Esophagus squamous epithelium (tissue), 5 donors: ENCODE measurements around the gene UMODL1. TPM values are rescaled to one million over a fixed set of nuclear protein-coding genes. Genes with fewer than 3 reads are reported as not detected.

Source experiments
- DNase-seq: peaks from one replicate; lab custom pipeline; 2025; lab: John Stamatoyannopoulos, UW
- H3K27ac ChIP-seq, 4 donors: fragments of 200-600 bp; sonication (generic); one replicate each; pipeline ENCODE4 v1.5.1; 2016 to 2019; ENCODE audit warnings: mild to moderate bottlenecking in 1 of 4
- H3K27me3 ChIP-seq, 4 donors: fragments of 200-600 bp; sonication (generic); 1 replicate in 3 of 4; 2 replicates in 1 of 4; pipeline versions ENCODE4 v1.5.1 to v1.6.0; 2017 to 2021; ENCODE audit warnings: antibody characterized with exemption in 1 of 4
- H3K36me3 ChIP-seq, 3 donors: fragments of 200-600 bp; sonication (generic); one replicate each; pipeline ENCODE4 v1.5.1; 2016 to 2019
- H3K4me1 ChIP-seq, 3 donors: fragments of 200-600 bp; sonication (generic); one replicate each; pipeline ENCODE4 v1.5.1; 2017 to 2019
- H3K4me3 ChIP-seq, 4 donors: fragments of 200-600 bp; sonication (generic); 1 replicate in 3 of 4; 2 replicates in 1 of 4; pipeline ENCODE4 v1.5.1; 2016 to 2019; ENCODE audit warnings: mild to moderate bottlenecking in 2 of 4, moderate library complexity in 1 of 4
- H3K9me3 ChIP-seq, 3 donors: fragments of 200-600 bp; sonication (generic); one replicate each; pipeline ENCODE4 v1.5.1; 2016 to 2019
- CTCF ChIP-seq, 6 experiments: fragments of 450-650 bp in 4 of 6; fragments of 200-600 bp in 2 of 6; sonication (generic) in 2 of 6; IDR thresholded peaks; one replicate each; pipeline ENCODE4 v1.5.1; 2016 to 2019; ENCODE audit warnings: antibody characterized with exemption in 6 of 6, mild to moderate bottlenecking in 4 of 6, moderate library complexity in 4 of 6
- POLR2A ChIP-seq, 4 donors: fragments of 450-650 bp; IDR thresholded peaks; one replicate each; pipeline ENCODE4 v1.6.1; 2017; ENCODE audit warnings: antibody characterized with exemption in 4 of 4, mild to moderate bottlenecking in 4 of 4, moderate library complexity in 3 of 4
- WGBS, 2 donors: methylation state at CpG; one replicate each; pipeline ENCODE4 v1.1.5; 2018; 5-methylcytosine and 5-hydroxymethylcytosine counted together
- intact Hi-C: fragments of 100-400 bp; cut with DNase I; formaldehyde crosslinking; loops from one replicate; pipeline ENCODE4 v1.15.0; 2022
- total RNA-seq, 4 donors: library from RNA; depleted of rRNA; stranded (reverse); fragments of >200 nt; gene quantifications; one replicate each; pipeline ENCODE4 v1.1.0, GENCODE V29; 2016
- donor health status: DM: yes; HTN: yes; CAD: no.

The UMODL1 gene
- total RNA-seq, 4 donors from 2014 or later, result not detected

GRCh38 chr21:42111470-42111743 is 40.3 kb downstream of the UMODL1 start:
- intact Hi-C loops, result loop anchor here (10.0 kb wide), 3 partner anchors 97 to 287 kb away; partner anchors contain the start of gene ZBTB21
- Histone ChIP-seq H3K36me3 (no peaks in the 10 kb centered on the region), H3K4me3 (no peak overlapping the region), H3K9me3 (no peaks in the 10 kb centered on the region), H3K27ac (no peak overlapping the region), H3K4me1 (peaks cover 0 to 38% (median 22%) of the 10 kb centered on the region in 3 donors), H3K27me3 (peaks cover 0 to 47% (median 0%) of the 10 kb centered on the region in 4 donors)
- no peak for DNase-seq
- TF ChIP-seq CTCF (IDR thresholded peaks at IDR 0.05) (no peak), POLR2A (IDR thresholded peaks at IDR 0.05) (no peak)
- whole genome bisulfite sequencing, 2 donors, result 85 to 92% methylated on average over 4 to 5 of the region's 8 CpGs

GRCh38 chr21:42111811-42112210 is 40.7 kb downstream of the UMODL1 start:
- WGBS, 2 donors, result 88 to 96% methylated on average over 4 to 10 of the region's 10 CpGs
- DNase-seq, result no peak
- Histone ChIP-seq H3K9me3 (no peaks in the 10 kb centered on the region), H3K36me3 (no peaks in the 10 kb centered on the region), H3K27me3 (peaks cover 0 to 47% (median 0%) of the 10 kb centered on the region in 4 donors), H3K4me1 (peaks cover 0 to 38% (median 23%) of the 10 kb centered on the region in 3 donors), H3K4me3 (no peak overlapping the region), H3K27ac (no peak overlapping the region)
- intact Hi-C loops, result loop anchor here (10.0 kb wide), 3 partner anchors 97 to 287 kb away; partner anchors contain the start of gene ZBTB21
- no peak for TF ChIP-seq POLR2A (IDR thresholded peaks at IDR 0.05)
- TF ChIP-seq CTCF (IDR thresholded peaks at IDR 0.05), result no peak

GRCh38 chr21:42112238-42112637 is 41.1 kb downstream of the UMODL1 start:
- intact Hi-C loops, result loop anchor here (10.0 kb wide), 3 partner anchors 97 to 287 kb away; partner anchors contain the start of gene ZBTB21
- DNase-seq, result no peak
- TF ChIP-seq POLR2A (IDR thresholded peaks at IDR 0.05), result no peak
- TF ChIP-seq CTCF (IDR thresholded peaks at IDR 0.05), result no peak
- H3K36me3 ChIP-seq, result no peaks in the 10 kb centered on the region
- 94 to 100% methylated on average over 1 of the region's 1 CpG for WGBS, 2 donors
- peaks cover 2 to 41% (median 27%) of the 10 kb centered on the region in 3 donors for H3K4me1 ChIP-seq
- H3K27ac ChIP-seq, result no peak overlapping the region
- H3K9me3 ChIP-seq, result no peaks in the 10 kb centered on the region
- no peak overlapping the region for H3K4me3 ChIP-seq
- H3K27me3 ChIP-seq, result peaks cover 0 to 44% (median 0%) of the 10 kb centered on the region in 4 donors

- no peak overlapping the region for H3K27ac ChIP-seq
- no peak for DNase-seq
- H3K9me3 ChIP-seq, result no peaks in the 10 kb centered on the region
- peaks cover 0 to 38% (median 0%) of the 10 kb centered on the region in 4 donors for H3K27me3 ChIP-seq
- WGBS, 2 donors, result 36 to 86% methylated on average over 2 to 3 of the region's 4 CpGs
- H3K4me1 ChIP-seq, result peaks cover 3 to 40% (median 23%) of the 10 kb centered on the region in 3 donors
- intact Hi-C loops, result loop anchor here (10.0 kb wide), 3 partner anchors 98 to 288 kb away; partner anchors contain the start of gene ZBTB21
- H3K36me3 ChIP-seq, result no peaks in the 10 kb centered on the region
- TF ChIP-seq POLR2A (IDR thresholded peaks at IDR 0.05), result no peak
- TF ChIP-seq CTCF (IDR thresholded peaks at IDR 0.05), result no peak
- H3K4me3 ChIP-seq, result no peak overlapping the region
These were observed 41.7 kb downstream of the UMODL1 start for GRCh38 chr21:42112857-42113256.

- Histone ChIP-seq H3K4me3 (no peak overlapping the region), H3K36me3 (no peaks in the 10 kb centered on the region), H3K9me3 (no peaks in the 10 kb centered on the region), H3K27me3 (peaks cover 0 to 46% (median 0%) of the 10 kb centered on the region in 4 donors), H3K27ac (no peak overlapping the region), H3K4me1 (peaks cover 3 to 31% (median 16%) of the 10 kb centered on the region in 3 donors)
- intact Hi-C loops, result loop anchor here (10.0 kb wide), 3 partner anchors 99 to 289 kb away; partner anchors contain the start of gene ZBTB21
- 11 to 40% methylated on average over 6 to 11 of the region's 13 CpGs for WGBS, 2 donors
- TF ChIP-seq CTCF (IDR thresholded peaks at IDR 0.05) (peak in 4 of 6 experiments; percentile 11 to 63 (median 45)), POLR2A (IDR thresholded peaks at IDR 0.05) (no peak)
- DNase-seq, result no peak
These were observed 42.9 kb downstream of the UMODL1 start for GRCh38 chr21:42113926-42114409.
